MM.1S (cell line): Measurements from ENCODE around the gene DDX52.

Source experiments
- DNase-seq: peaks from one replicate; pipeline ENCODE4 v3.0.0-alpha.2; 2015
- H2AFZ ChIP-seq: fragments of 300-600 bp; sonication (generic); 2 replicates; pipeline ENCODE4 v1.6.0; 2016; ENCODE audit warnings: antibody characterized with exemption, low read length
- H3F3A ChIP-seq: fragments of 300-600 bp; sonication (generic); 2 replicates; pipeline ENCODE4 v1.6.1; 2016; ENCODE audit warnings: mild to moderate bottlenecking, antibody characterized with exemption, low read length, moderate library complexity, mixed read lengths; ENCODE audit not compliant: insufficient read depth
- H3K27ac ChIP-seq: fragments of 300-600 bp; sonication (generic); 2 replicates; pipeline ENCODE4 v1.5.1; 2016; ENCODE audit warnings: mild to moderate bottlenecking, low read length
- H3K27me3 ChIP-seq: fragments of 300-600 bp; sonication (generic); replicated peaks from 2 replicates; pipeline ENCODE4 v1.6.0; 2016; ENCODE audit warnings: low read length; ENCODE audit not compliant: insufficient read depth
- H3K36me3 ChIP-seq: fragments of 300-600 bp; sonication (generic); replicated peaks from 2 replicates; pipeline ENCODE4 v1.6.1; 2016; ENCODE audit warnings: mild to moderate bottlenecking, low read length, mixed read lengths; ENCODE audit not compliant: insufficient read depth
- H3K4me1 ChIP-seq: fragments of 300-600 bp; sonication (generic); 2 replicates; pipeline ENCODE4 v1.6.1; 2016; ENCODE audit warnings: low read length, mixed read lengths
- H3K4me2 ChIP-seq: fragments of 300-600 bp; sonication (generic); 2 replicates; pipeline ENCODE4 v1.6.0; 2016; ENCODE audit warnings: low read depth, low read length
- H3K4me3 ChIP-seq: fragments of 300-600 bp; sonication (generic); 2 replicates; pipeline ENCODE4 v1.5.1; 2016; ENCODE audit warnings: low read length, mixed read lengths
- H3K79me2 ChIP-seq: fragments of 300-600 bp; sonication (generic); 2 replicates; pipeline ENCODE4 v1.6.1; 2016; ENCODE audit warnings: mixed run types, low read length, mixed read lengths
- H3K9ac ChIP-seq: fragments of 300-600 bp; sonication (generic); 2 replicates; pipeline ENCODE4 v1.6.1; 2016; ENCODE audit warnings: low read length, mixed read lengths
- H3K9me2 ChIP-seq: fragments of 300-600 bp; sonication (generic); replicated peaks from 2 replicates; pipeline ENCODE4 v1.6.1; 2016; ENCODE audit warnings: mild to moderate bottlenecking, low read length, mixed read lengths; ENCODE audit not compliant: insufficient read depth
- H3K9me3 ChIP-seq: fragments of 300-600 bp; sonication (generic); replicated peaks from 2 replicates; pipeline ENCODE4 v1.6.1; 2016; ENCODE audit warnings: mild to moderate bottlenecking, low read length, mixed read lengths; ENCODE audit not compliant: insufficient read depth
- H4K20me1 ChIP-seq: fragments of 300-600 bp; sonication (generic); 2 replicates; pipeline ENCODE4 v1.6.1; 2016; ENCODE audit warnings: mild to moderate bottlenecking, low read length, moderate library complexity, mixed read lengths; ENCODE audit not compliant: insufficient read depth
- EZH2 ChIP-seq: fragments of 300-600 bp; sonication (generic); optimal IDR thresholded peaks from 2 replicates; pipeline ENCODE3; 2017; ENCODE audit warnings: low read depth, mild to moderate bottlenecking, antibody characterized with exemption, low read length, mixed read lengths
- EZH2phosphoT487 ChIP-seq: fragments of 300-600 bp; sonication (generic); IDR thresholded peaks from 2 replicates; pipeline ENCODE4 v1.6.1; 2018; ENCODE audit warnings: antibody characterized with exemption, low read length
- TF ChIP-seq, protein P1 (sequence below): fragments of 300-600 bp; sonication (generic); IDR thresholded peaks from 2 replicates; pipeline ENCODE4 v1.5.1; 2016; ENCODE audit warnings: antibody characterized with exemption, low read length, mixed read lengths

The DDX52 gene

DNA sequence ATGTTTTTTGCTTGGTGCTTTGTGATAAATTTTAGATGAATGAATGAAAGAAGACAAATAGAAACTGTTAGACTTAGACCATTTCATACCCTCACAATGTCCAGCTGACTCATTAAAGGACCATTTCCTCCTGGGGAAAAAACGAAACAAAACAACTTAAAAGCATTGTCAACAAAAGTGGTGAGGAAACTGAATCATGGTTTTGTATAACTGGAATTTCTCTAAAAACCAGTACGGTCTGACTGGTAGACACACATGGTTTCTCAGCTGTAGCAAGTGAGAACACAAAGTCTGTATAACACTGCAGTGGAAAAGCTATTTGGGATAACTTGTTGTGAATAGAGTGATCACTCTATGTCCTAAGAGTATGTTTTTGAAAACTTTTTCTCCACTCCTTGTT is 5.3 kb upstream of the DDX52 start:
- Histone ChIP-seq H3K9me3 (no peaks in the 10 kb centered on the region), H3K79me2 (no peaks in the 10 kb centered on the region), H3K4me2 (peak overlapping the region; percentile 46), H2AFZ (peak overlapping the region; percentile 33; the same call in 1 of the 2 replicates), H3K9me2 (no peaks in the 10 kb centered on the region), H3K9ac (no peak overlapping the region), H3F3A (peaks cover 7% of the 10 kb centered on the region; the same call in 1 of the 2 replicates), H3K36me3 (no peaks in the 10 kb centered on the region), H4K20me1 (no peaks in the 10 kb centered on the region), H3K4me3 (no peak overlapping the region), H3K27me3 (0 out of 2 replicates have a peak, but pooled peaks cover 4% of the 10 kb centered on the region), H3K27ac (no peak overlapping the region; the same call in 1 of the 2 replicates), H3K4me1 (peaks cover 15% of the 10 kb centered on the region)
- TF ChIP-seq, protein P1, sequence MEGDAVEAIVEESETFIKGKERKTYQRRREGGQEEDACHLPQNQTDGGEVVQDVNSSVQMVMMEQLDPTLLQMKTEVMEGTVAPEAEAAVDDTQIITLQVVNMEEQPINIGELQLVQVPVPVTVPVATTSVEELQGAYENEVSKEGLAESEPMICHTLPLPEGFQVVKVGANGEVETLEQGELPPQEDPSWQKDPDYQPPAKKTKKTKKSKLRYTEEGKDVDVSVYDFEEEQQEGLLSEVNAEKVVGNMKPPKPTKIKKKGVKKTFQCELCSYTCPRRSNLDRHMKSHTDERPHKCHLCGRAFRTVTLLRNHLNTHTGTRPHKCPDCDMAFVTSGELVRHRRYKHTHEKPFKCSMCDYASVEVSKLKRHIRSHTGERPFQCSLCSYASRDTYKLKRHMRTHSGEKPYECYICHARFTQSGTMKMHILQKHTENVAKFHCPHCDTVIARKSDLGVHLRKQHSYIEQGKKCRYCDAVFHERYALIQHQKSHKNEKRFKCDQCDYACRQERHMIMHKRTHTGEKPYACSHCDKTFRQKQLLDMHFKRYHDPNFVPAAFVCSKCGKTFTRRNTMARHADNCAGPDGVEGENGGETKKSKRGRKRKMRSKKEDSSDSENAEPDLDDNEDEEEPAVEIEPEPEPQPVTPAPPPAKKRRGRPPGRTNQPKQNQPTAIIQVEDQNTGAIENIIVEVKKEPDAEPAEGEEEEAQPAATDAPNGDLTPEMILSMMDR, result no peak
- TF ChIP-seq EZH2phosphoT487 (no peak), EZH2 (no peak)
- DNase-seq, result peak; percentile 46

DNA sequence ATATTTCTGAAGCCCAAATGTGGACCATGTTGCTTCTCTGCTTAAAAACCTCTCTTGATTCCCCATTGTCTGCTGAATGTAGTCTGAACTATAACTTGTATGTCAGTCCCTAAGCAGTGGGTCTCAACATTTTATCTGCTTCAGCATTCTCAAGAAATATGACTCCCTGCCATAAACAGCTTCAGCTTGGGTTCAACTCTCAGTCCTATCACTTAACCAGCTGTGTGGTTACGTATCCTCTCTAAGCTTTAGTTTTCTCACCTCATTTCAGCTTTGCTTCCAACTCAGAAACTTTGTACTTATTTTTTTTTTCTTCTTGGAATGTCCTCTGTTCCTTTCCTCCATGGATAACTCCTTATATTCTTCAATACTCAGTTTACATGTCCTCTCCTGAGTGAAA is 4.6 kb upstream of the DDX52 start:
- Histone ChIP-seq H3K9me3 (no peaks in the 10 kb centered on the region), H3K9me2 (no peaks in the 10 kb centered on the region), H3K79me2 (peaks cover 4% of the 10 kb centered on the region), H3K4me1 (peaks cover 15% of the 10 kb centered on the region), H3K4me3 (no peak overlapping the region), H3K27me3 (0 out of 2 replicates have a peak, but pooled peaks cover 4% of the 10 kb centered on the region), H3F3A (peaks cover 7% of the 10 kb centered on the region; the same call in 1 of the 2 replicates), H4K20me1 (no peaks in the 10 kb centered on the region), H3K27ac (no peak overlapping the region), H3K36me3 (no peaks in the 10 kb centered on the region), H3K9ac (no peak overlapping the region), H3K4me2 (peak overlapping the region; percentile 46; the same call in 1 of the 2 replicates), H2AFZ (no peak overlapping the region)
- TF ChIP-seq, protein P1, result no peak
- TF ChIP-seq EZH2phosphoT487 (no peak), EZH2 (no peak)
- DNase-seq, result no peak

DNA sequence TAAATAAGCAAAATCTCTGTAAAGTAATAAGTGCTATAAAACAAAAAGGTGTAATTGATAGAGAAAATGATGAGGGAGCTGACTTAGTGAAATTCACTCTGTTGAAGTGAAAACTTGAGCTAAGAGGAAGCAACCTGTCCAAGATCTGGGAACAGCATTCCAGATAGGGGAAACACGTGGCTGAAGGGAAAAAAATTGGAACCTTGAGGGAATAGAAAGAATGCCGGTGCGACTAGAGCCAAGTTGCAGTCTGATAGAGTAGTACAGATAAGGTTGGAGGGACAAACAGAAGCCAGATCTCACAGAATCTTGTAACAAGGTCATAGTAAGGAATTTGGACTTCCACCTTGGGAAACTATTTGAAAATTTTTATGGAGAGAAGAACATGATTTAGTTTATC is 623 bp upstream of the DDX52 start:
- no peaks in the 10 kb centered on the region for H3K9me2 ChIP-seq
- TF ChIP-seq, protein P1, result no peak
- no peak for TF ChIP-seq EZH2phosphoT487
- TF ChIP-seq EZH2, result no peak
- H3K4me3 ChIP-seq, result peak overlapping the region; percentile 83
- DNase-seq, result no peak
- no peak overlapping the region for H3K27ac ChIP-seq
- H3K27me3 ChIP-seq, result 0 out of 2 replicates have a peak, but pooled peaks cover 4% of the 10 kb centered on the region
- H2AFZ ChIP-seq, result peak overlapping the region; percentile 73
- peaks cover 43% of the 10 kb centered on the region for H3K79me2 ChIP-seq
- no peaks in the 10 kb centered on the region for H4K20me1 ChIP-seq
- H3K4me1 ChIP-seq, result peaks cover 12% of the 10 kb centered on the region
- H3K36me3 ChIP-seq, result peaks cover 6% of the 10 kb centered on the region
- peak overlapping the region; percentile 79; the same call in 1 of the 2 replicates for H3K9ac ChIP-seq
- no peaks in the 10 kb centered on the region for H3K9me3 ChIP-seq
- peaks cover 7% of the 10 kb centered on the region; the same call in 1 of the 2 replicates for H3F3A ChIP-seq
- H3K4me2 ChIP-seq, result peak overlapping the region; percentile 62
